Measurements from ENCODE around the gene KIAA0586.

Gene KIAA0586

DNA sequence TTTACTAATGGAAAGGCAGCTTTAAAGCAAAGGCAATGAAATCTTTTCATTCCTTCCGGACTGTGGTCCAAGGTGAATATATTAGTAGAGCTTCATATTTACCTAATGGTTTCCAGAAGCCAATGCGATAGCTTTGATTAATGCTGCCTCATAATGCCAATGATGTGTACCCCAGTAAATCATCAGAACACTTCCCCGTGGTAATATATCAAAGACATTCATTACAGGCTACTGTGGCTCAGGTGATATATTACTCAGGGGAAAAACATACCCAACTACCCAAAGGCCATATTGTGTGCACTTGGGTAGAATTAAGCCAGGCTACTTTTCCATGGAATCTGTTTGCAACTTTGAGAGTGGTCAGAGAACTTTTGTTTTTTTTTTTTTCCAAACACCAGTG is 140.8 kb downstream of the KIAA0586 start:
- no peak overlapping the region for H3K9ac ChIP-seq (ENCODE audit: low read length)
- H3K36me3 ChIP-seq (replicated peaks; ENCODE audit: low read depth, low read length), result no peaks in the 10 kb centered on the region
- peaks cover 43% of the 10 kb centered on the region for H3K4me1 ChIP-seq (ENCODE audit: low read length)
- H3K27me3 ChIP-seq (ENCODE audit: low read depth, low read length), result no peaks in the 10 kb centered on the region
- no peak overlapping the region for H3K27ac ChIP-seq (ENCODE audit: low read length)
- H3K4me3 ChIP-seq (ENCODE audit: low read length), result no peak overlapping the region
- H4K20me1 ChIP-seq (ENCODE audit: insufficient read depth, low read length), result no peaks in the 10 kb centered on the region
- H3K79me2 ChIP-seq (ENCODE audit: low read length), result no peaks in the 10 kb centered on the region
- H3K4me2 ChIP-seq (ENCODE audit: low read length), result no peak overlapping the region
- no peak overlapping the region for H2AFZ ChIP-seq (ENCODE audit: low read depth, low read length)
- no peaks in the 10 kb centered on the region for H3K9me3 ChIP-seq (ENCODE audit: insufficient read depth, low read length)
- no peak for TF ChIP-seq EZH2phosphoT487 (IDR thresholded peaks at IDR 0.05; ENCODE audit: low read depth)
- TF ChIP-seq, protein P1, sequence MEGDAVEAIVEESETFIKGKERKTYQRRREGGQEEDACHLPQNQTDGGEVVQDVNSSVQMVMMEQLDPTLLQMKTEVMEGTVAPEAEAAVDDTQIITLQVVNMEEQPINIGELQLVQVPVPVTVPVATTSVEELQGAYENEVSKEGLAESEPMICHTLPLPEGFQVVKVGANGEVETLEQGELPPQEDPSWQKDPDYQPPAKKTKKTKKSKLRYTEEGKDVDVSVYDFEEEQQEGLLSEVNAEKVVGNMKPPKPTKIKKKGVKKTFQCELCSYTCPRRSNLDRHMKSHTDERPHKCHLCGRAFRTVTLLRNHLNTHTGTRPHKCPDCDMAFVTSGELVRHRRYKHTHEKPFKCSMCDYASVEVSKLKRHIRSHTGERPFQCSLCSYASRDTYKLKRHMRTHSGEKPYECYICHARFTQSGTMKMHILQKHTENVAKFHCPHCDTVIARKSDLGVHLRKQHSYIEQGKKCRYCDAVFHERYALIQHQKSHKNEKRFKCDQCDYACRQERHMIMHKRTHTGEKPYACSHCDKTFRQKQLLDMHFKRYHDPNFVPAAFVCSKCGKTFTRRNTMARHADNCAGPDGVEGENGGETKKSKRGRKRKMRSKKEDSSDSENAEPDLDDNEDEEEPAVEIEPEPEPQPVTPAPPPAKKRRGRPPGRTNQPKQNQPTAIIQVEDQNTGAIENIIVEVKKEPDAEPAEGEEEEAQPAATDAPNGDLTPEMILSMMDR (IDR thresholded peaks at IDR 0.05; ENCODE audit: low read depth, low read length), result no peak

DNA sequence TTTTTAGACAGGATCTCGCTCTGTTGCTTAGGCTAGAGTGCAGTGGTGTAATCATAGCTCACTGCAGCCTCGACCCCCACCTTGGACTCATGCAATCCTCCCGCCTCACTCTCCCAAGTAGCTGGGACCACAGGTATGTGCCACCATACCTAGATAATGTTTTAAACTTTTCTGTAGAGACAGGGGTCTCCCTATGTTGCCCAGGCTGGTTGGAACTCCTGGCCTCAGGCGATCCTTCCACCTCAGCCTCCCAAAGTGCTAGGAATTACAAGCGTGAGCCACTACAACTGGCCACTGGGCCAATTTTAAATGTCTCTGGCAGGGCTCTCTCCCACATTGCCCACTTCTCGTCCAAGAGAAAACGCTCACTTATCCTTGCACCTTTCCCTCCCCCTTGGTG is 143.7 kb downstream of the KIAA0586 start:
- TF ChIP-seq EZH2phosphoT487 (IDR thresholded peaks at IDR 0.05; ENCODE audit: low read depth), result no peak
- TF ChIP-seq, protein P1 (IDR thresholded peaks at IDR 0.05; ENCODE audit: low read depth, low read length), result no peak
- Histone ChIP-seq H3K79me2 (ENCODE audit: low read length) (no peaks in the 10 kb centered on the region), H3K9ac (ENCODE audit: low read length) (peak overlapping the region; percentile 21; the same call in 1 of the 2 replicates), H3K27ac (ENCODE audit: low read length) (no peak overlapping the region), H3K4me3 (ENCODE audit: low read length) (peak overlapping the region; percentile 40), H3K4me2 (ENCODE audit: low read length) (peak overlapping the region; percentile 71), H3K9me3 (ENCODE audit: insufficient read depth, low read length) (no peaks in the 10 kb centered on the region), H3K27me3 (ENCODE audit: low read depth, low read length) (no peaks in the 10 kb centered on the region), H4K20me1 (ENCODE audit: insufficient read depth, low read length) (no peaks in the 10 kb centered on the region), H3K4me1 (ENCODE audit: low read length) (peaks cover 41% of the 10 kb centered on the region), H3K36me3 (replicated peaks; ENCODE audit: low read depth, low read length) (no peaks in the 10 kb centered on the region), H2AFZ (ENCODE audit: low read depth, low read length) (peak overlapping the region; percentile 79)

DNA sequence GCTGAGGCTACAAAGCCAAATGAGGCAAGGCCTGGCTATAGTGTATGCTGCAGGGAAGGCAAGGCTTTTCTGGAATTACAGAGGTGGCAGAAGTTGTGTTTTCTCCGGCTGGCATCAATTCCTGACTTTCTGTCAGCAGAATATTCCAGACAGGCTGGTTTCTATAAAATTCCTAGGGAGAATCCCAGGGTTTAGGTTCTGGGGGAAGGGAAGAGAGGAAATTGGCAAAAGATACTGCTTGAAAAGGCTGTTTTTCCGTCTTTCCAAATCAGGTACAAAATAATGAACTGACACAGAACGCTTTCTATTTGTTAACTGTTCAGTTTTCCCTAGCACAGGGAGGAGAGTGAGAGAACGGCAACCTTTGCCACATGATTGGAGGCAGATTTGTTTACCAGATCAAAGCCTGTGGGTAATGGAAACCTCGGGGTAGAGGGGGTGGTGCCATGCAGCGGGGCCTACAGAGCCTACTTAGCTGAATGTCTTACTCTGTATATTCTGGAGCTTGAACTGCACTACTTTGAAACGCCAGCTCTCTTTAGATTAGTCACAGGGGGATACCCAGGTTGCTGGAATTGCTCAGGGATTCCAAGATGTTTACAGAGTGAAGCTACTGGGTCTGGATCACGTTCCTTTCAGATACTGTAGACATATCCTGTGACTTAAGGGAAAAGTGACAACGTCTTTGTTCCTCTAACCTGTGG is 144.4 kb downstream of the KIAA0586 start:
- H3K9ac ChIP-seq (ENCODE audit: low read length), result peak overlapping the region; percentile 21; the same call in 1 of the 2 replicates
- TF ChIP-seq, protein P1 (IDR thresholded peaks at IDR 0.05; ENCODE audit: low read depth, low read length), result no peak
- no peak for TF ChIP-seq EZH2phosphoT487 (IDR thresholded peaks at IDR 0.05; ENCODE audit: low read depth)
- no peaks in the 10 kb centered on the region for H3K36me3 ChIP-seq (replicated peaks; ENCODE audit: low read depth, low read length)
- H3K4me2 ChIP-seq (ENCODE audit: low read length), result peak overlapping the region; percentile 71
- no peaks in the 10 kb centered on the region for H4K20me1 ChIP-seq (ENCODE audit: insufficient read depth, low read length)
- H3K9me3 ChIP-seq (ENCODE audit: insufficient read depth, low read length), result no peaks in the 10 kb centered on the region
- no peaks in the 10 kb centered on the region for H3K79me2 ChIP-seq (ENCODE audit: low read length)
- no peaks in the 10 kb centered on the region for H3K27me3 ChIP-seq (ENCODE audit: low read depth, low read length)
- peaks cover 35% of the 10 kb centered on the region for H3K4me1 ChIP-seq (ENCODE audit: low read length)
- peak overlapping the region; percentile 79 for H2AFZ ChIP-seq (ENCODE audit: low read depth, low read length)
- peak overlapping the region; percentile 34 for H3K27ac ChIP-seq (ENCODE audit: low read length)
- peak overlapping the region; percentile 40 for H3K4me3 ChIP-seq (ENCODE audit: low read length)

DNA sequence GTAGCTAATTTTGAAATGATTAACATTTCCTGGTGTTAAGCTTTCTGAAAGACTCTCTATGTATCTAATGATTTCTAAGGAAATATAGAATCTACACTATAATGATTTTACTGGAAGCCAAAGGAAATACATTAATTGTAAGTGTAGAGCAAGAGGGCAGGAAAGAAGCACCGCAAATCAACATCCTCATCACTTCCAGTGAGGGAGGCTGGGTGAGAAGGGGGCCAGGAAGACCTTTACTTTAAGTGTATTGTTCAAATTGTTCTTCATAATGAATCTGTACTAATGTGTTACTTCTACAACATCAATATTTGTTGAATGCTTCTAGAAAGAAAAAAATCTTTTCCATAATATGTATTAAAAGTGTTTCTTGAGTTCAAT is 144.9 kb downstream of the KIAA0586 start:
- H2AFZ ChIP-seq (ENCODE audit: low read depth, low read length), result peak overlapping the region; percentile 79
- no peak overlapping the region; the same call in 1 of the 2 replicates for H3K9ac ChIP-seq (ENCODE audit: low read length)
- peak overlapping the region; percentile 40 for H3K4me3 ChIP-seq (ENCODE audit: low read length)
- peak overlapping the region; percentile 34 for H3K27ac ChIP-seq (ENCODE audit: low read length)
- peaks cover 29% of the 10 kb centered on the region for H3K4me1 ChIP-seq (ENCODE audit: low read length)
- H4K20me1 ChIP-seq (ENCODE audit: insufficient read depth, low read length), result no peaks in the 10 kb centered on the region
- peak overlapping the region; percentile 71 for H3K4me2 ChIP-seq (ENCODE audit: low read length)
- no peaks in the 10 kb centered on the region for H3K27me3 ChIP-seq (ENCODE audit: low read depth, low read length)
- TF ChIP-seq, protein P1 (IDR thresholded peaks at IDR 0.05; ENCODE audit: low read depth, low read length), result no peak
- no peak for TF ChIP-seq EZH2phosphoT487 (IDR thresholded peaks at IDR 0.05; ENCODE audit: low read depth)
- H3K36me3 ChIP-seq (replicated peaks; ENCODE audit: low read depth, low read length), result no peaks in the 10 kb centered on the region
- H3K9me3 ChIP-seq (ENCODE audit: insufficient read depth, low read length), result no peaks in the 10 kb centered on the region
- H3K79me2 ChIP-seq (ENCODE audit: low read length), result no peaks in the 10 kb centered on the region
